LNCAP (cell line): ENCODE data around the gene KCTD17.

Experiments
- TF ChIP-seq, protein P1 (sequence below): fragments of 450-650 bp; IDR thresholded peaks from 2 replicates; pipeline ENCODE4 v1.5.1; 2017; ENCODE audit warnings: mild to moderate bottlenecking

KCTD17 gene

DNA sequence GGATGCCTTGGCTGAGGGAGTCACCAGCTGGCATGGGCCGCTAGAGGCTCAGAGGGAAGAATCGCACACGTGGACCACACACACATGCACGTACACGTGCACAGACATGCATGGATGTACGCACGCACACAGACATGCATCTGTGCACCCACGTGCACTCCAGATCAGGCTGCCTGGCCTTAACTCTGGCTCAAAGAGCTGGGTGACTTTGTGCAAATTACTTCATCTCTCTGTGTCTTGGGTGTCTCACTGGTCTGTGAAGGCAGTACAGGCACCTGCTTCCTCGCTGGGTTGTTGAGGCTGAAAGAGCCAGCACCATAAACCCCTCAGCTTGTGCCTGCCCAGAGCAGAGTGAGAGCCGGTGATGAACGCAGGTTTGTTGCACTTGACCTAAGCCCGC, 29.3 kb downstream of the KCTD17 start:
- TF ChIP-seq, protein P1, sequence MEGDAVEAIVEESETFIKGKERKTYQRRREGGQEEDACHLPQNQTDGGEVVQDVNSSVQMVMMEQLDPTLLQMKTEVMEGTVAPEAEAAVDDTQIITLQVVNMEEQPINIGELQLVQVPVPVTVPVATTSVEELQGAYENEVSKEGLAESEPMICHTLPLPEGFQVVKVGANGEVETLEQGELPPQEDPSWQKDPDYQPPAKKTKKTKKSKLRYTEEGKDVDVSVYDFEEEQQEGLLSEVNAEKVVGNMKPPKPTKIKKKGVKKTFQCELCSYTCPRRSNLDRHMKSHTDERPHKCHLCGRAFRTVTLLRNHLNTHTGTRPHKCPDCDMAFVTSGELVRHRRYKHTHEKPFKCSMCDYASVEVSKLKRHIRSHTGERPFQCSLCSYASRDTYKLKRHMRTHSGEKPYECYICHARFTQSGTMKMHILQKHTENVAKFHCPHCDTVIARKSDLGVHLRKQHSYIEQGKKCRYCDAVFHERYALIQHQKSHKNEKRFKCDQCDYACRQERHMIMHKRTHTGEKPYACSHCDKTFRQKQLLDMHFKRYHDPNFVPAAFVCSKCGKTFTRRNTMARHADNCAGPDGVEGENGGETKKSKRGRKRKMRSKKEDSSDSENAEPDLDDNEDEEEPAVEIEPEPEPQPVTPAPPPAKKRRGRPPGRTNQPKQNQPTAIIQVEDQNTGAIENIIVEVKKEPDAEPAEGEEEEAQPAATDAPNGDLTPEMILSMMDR = no peak

GRCh38 chr22:37082251-37082873, 30.8 kb downstream of the KCTD17 start:
- TF ChIP-seq, protein P1 = no peak

DNA sequence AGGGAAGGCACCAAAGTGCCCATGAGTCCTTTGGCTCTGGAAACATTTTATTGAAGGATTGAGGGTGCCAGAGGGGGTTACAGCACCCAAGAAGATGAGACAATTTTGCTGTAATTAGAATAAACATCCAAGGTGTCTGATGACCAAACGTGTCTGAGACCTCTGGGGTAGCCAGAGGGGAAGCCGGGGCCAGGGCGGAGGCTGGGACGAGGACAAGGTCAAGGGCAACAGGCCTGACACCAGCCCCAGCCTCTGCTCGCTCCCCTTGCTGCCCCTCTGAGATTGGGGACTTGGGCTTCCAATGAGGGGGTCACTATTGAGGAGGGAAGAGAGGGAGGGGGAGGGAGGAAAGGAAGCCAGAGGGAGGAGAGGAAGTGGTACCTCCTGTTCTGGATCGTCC, 32.4 kb downstream of the KCTD17 start:
- TF ChIP-seq, protein P1 = no peak

GRCh38 chr22:37084385-37084784, 32.8 kb downstream of the KCTD17 start:
- TF ChIP-seq, protein P1 = no peak

- TF ChIP-seq, protein P1 = no peak
Observed at GRCh38 chr22:37086184-37086583, 34.6 kb downstream of the KCTD17 start.

GRCh38 chr22:37088108-37088605, 36.6 kb downstream of the KCTD17 start:
- TF ChIP-seq, protein P1 = no peak

- TF ChIP-seq, protein P1 = no peak
Observed at GRCh38 chr22:37088750-37089408, 37.3 kb downstream of the KCTD17 start.
